SIG-M5 treated with dmso at 0.1 percent for 504 hours (cell line): ENCODE results near the gene CLEC14A.

ENCODE experiments used
- DNase-seq: peaks from one replicate; lab custom pipeline; 2025; ENCODE audit not compliant: unreplicated experiment; lab: John Stamatoyannopoulos, UW

CLEC14A gene

GRCh38 chr14:38250331-38250730 lies 5.6 kb downstream of the CLEC14A start:
- DNase-seq: no peak

- no peak for DNase-seq
These were observed 7.4 kb downstream of the CLEC14A start for GRCh38 chr14:38248321-38249028.

GRCh38 chr14:38243696-38244240 lies 12.1 kb downstream of the CLEC14A start:
- DNase-seq: no peak

- no peak for DNase-seq
These were observed 17.0 kb downstream of the CLEC14A start for GRCh38 chr14:38238878-38239277.

- DNase-seq: no peak
These were observed 17.6 kb downstream of the CLEC14A start for GRCh38 chr14:38238332-38238731.

- DNase-seq: no peak
These were observed 22.7 kb downstream of the CLEC14A start for GRCh38 chr14:38233218-38233617.

GRCh38 chr14:38226366-38226765 lies 29.5 kb downstream of the CLEC14A start:
- no peak for DNase-seq

- DNase-seq: no peak
These were observed 29.9 kb downstream of the CLEC14A start for GRCh38 chr14:38225946-38226345.

- DNase-seq: no peak
These were observed 31.6 kb downstream of the CLEC14A start for GRCh38 chr14:38224338-38224737.

GRCh38 chr14:38221077-38221476 lies 34.8 kb downstream of the CLEC14A start:
- DNase-seq: no peak

- no peak for DNase-seq
These were observed 38.3 kb downstream of the CLEC14A start for GRCh38 chr14:38217553-38217952.

- DNase-seq: no peak
These were observed 42.9 kb downstream of the CLEC14A start for GRCh38 chr14:38213001-38213400.

- no peak for DNase-seq
These were observed 43.8 kb downstream of the CLEC14A start for GRCh38 chr14:38212111-38212510.

GRCh38 chr14:38211255-38211735 lies 44.6 kb downstream of the CLEC14A start:
- DNase-seq: no peak

GRCh38 chr14:38210587-38211216 lies 45.2 kb downstream of the CLEC14A start:
- no peak for DNase-seq

- DNase-seq: no peak
These were observed 46.0 kb downstream of the CLEC14A start for GRCh38 chr14:38209572-38210557.

GRCh38 chr14:38208618-38209562 lies 47.0 kb downstream of the CLEC14A start:
- no peak for DNase-seq

- DNase-seq: no peak
These were observed 47.9 kb downstream of the CLEC14A start, which contains the start of gene SSTR1 for GRCh38 chr14:38207736-38208617. SSTR1 (plus strand) TSS chr14:38207904; CDS start chr14:38209390, 1,486 bp downstream.

- no peak for DNase-seq
These were observed 48.5 kb downstream of the CLEC14A start for GRCh38 chr14:38207377-38207735.
